Glomerular visceral epithelial cell (primary cell): ENCODE data around the gene SHC4.

ENCODE experiments used
- DNase-seq: peaks from one replicate; pipeline ENCODE4 v3.0.0-alpha.2; 2016; ENCODE audit errors: extremely low spot score

The SHC4 gene

GRCh38 chr15:48968066-48968465, 4.3 kb upstream of the SHC4 start:
- DNase-seq = no peak

- no peak for DNase-seq
Measured at GRCh38 chr15:48967336-48967735, 3.6 kb upstream of the SHC4 start.

DNA sequence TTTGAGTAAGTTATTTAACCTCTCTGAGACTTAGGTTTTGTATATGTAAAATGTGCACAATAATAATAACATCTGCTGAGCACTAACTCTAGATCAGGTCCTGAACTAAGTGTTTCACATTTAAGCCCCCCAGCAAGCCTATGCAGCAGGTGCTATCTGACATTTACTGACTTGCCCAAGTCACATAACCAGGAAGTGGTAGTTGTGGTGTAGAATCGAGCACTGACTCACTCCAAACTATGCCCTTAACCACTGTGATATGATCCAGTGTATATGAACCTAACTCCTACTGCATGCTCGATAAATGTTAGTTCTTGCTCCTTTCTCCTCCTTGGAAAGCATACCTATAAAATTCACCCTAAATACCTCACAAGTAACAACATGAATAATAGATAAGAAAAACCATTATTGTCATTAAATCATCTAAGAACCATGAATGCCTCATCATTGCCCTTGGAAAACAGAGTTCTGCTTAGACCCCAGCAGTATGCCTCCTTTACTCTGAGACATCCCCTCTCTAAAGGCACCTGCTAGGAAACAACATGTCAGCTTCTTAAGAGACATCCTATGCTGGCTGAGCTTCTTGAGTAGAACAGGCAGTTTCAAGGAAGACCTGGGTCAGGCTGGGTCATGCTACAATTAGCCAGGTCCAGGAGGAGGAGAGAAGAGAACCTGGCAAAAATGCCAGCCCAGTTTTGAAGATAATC, 3.0 kb upstream of the SHC4 start:
- peak; percentile 72 for DNase-seq

DNA sequence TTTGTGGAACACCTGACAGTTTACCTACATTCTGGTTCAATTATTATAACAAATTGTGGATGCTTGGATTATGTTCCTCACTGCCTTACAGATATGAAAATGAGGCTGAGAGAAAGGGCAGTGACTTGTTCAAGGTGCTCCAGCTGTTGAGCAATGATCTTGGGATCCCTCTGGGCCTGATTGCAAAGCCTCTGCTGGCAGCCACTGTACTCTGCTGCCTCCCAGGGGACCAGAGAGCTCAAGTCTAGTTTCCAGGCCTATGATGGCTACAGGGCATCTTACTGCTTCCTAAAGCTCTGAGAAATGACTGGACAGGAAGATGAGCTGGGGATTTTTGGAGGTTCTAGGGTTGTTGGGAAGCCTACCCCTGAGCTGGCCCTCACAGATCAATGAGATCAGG, 2.3 kb upstream of the SHC4 start:
- peak; percentile 42 for DNase-seq

DNA sequence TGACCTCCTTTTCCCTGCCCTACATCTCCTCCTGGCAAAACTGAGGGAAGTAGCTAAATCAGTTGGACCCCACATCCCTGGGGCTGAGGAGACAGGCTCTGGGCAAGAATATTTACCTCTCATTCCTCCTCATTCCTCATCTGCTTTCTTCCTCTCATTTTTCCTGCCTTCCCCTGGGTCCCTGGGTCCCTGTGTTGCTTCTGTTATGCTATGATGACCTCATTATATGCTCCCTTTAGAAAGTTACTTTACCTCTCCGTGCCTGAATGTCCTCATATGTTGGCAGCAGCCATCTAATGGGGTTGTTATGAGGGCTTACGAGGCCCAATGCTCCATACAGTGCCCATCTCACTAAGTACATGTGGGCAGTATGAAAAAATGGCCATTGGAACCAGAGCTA, 1.2 kb upstream of the SHC4 start:
- no peak for DNase-seq

DNA sequence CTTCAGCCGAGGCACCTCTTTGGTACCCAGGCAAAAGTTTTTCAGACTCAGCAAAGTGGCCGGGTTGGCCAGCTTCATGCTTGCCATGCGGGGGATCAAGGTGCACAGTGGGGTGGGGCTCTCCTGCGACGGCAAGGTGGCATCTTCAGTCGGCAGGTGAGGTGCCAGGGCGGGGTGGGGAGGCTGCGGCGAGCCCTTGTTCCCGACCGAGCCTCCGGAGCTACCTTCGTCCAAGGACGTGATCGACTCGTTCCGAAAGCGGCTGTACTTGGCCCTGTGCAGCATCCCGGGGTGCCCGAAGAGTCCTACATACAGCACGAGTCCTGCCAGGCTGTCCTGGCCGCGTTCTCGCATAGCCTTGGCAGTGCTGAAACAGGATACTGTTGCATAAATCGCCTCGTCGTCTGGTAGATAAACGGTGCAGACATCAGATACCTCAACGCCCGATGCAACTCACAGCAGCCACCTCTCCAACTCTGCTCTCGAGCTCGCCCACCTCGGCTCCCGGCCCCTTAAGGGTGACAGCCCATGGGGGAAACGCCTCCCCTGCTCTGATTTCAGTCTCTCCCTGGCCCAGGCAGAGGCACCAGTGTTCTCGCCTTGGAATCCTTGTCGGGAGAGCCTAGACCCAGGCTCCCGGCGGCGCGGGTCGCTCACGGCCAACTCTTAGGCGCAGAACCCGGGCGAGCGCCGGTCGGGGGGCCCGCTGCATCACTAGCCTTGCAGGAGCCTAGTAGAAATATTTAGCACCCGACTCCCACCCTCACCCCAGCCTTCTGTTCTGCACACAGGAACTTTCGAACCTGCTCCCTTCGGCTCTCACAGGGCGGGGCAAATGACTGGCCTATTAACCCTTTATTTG, 826 bp downstream of the SHC4 start:
- DNase-seq = peak; percentile 42

DNA sequence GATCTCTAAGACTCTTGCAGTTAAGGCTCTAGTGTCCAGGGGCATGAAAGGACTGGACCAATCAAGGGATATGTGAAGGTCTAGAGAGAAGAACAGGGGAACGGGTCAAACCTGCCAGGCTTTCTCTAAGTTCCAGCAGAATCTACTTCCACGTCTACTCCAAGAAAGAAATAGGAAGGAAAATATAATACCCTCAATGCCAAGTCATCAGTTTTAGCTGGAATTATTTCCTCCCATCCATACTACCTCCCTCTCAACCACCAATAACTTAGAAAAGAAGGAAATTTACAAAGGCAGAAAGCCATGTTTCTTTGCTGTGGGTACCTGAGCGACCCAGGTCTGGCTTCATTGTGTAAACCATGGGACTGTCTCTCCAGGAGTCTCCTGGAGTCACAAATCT, 7.8 kb downstream of the SHC4 start:
- DNase-seq = no peak

DNA sequence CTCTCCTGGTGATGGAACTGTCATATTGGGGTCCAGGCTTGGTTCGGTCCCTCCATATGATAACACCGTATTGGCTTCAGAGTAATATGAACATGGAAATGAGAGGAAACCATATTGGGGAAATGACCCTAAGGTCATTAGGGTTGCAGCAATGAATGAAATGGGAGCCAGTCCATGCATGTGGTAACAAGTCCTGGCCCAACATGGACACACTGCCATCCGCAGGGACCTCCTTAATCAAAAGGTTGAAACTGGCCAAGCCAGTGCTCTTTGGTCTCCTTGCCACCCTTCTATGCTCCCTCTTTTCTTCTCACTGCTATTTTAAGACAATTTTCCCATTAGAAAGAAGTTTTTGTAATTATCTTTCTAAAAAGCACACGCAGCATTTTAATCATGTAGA, 8.3 kb downstream of the SHC4 start:
- DNase-seq = no peak

DNA sequence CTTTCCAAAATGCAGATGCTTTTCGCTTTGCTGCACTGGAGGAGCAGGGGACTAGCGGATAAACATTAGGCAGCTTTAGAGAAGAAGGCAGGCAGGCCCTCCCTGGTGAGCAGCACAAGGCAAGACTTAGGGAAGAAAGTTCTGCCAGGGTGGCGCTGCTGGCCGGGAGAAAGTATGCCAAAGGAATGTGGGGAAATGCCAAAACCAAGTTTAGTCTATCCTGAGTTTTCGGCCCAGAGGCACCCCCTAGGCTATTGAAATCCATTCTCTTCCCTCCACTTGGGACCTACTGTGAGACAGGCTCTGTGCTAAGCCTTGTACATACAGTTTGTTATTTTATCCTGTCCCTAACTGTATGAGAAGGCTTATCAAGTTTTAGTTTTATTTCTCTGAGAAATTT, 9.2 kb downstream of the SHC4 start:
- no peak for DNase-seq

- no peak for DNase-seq
Measured at GRCh38 chr15:48946840-48947187, 16.9 kb downstream of the SHC4 start.

DNA sequence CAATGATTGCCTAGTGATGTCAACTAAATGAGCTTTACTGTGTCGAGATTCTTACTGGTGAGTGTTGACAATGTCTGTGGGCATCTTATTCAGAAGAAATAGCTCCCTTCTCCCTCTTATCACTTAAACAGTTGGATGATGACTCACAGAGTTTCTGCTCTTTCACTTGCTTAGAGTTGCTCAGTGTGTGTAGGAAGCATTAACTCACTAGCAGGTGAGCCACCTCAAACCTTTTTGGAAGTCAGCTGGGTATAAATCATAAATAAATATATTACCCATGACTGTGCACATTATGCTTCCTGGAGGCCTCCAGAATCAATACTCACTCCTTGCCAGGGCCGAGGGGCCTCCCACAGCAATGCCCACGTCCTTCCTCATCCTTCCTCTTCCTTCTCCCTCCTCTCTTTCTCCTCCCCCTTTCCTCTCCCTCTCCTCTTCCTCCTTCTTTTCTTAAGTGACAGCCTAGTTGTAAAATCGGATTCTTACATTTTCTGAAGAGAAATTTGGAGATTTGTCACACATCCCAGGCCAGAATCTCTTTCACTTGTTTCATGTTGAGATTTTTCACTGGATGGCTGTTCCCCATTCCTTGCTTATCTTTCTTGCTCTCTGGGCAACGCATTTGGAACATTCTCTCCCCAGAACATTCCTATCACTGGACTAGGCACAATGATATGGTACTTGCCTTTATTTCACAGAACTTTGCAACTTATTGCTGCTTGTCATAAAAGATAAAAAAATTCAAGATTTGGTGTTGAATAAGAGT, 17.5 kb downstream of the SHC4 start:
- DNase-seq = peak; percentile 78

DNA sequence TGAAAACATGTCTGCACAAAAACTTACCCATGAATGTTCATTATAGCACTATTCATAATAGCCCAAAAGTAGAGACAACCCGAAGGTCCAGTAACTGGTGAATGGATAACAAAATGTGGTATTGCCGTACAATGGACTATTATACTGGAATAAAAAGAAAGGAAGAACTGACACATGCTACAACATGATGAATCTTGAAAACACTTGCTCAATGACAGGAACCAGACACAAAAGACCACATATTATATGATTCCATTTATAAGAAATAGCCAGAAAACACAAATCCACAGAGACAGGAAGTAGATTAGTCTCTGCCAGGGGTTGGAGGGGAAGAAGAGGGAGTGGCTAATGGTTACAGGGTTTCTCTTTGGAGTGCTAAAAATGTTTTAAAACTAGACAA, 18.3 kb downstream of the SHC4 start:
- no peak for DNase-seq

- DNase-seq = no peak
Measured at GRCh38 chr15:48941904-48942303, 21.8 kb downstream of the SHC4 start.

GRCh38 chr15:48940508-48940907, 23.2 kb downstream of the SHC4 start:
- peak; percentile 63 for DNase-seq

GRCh38 chr15:48939648-48940047, 24.1 kb downstream of the SHC4 start:
- peak; percentile 78 for DNase-seq

GRCh38 chr15:48937886-48938285, 25.8 kb downstream of the SHC4 start:
- DNase-seq = no peak

DNA sequence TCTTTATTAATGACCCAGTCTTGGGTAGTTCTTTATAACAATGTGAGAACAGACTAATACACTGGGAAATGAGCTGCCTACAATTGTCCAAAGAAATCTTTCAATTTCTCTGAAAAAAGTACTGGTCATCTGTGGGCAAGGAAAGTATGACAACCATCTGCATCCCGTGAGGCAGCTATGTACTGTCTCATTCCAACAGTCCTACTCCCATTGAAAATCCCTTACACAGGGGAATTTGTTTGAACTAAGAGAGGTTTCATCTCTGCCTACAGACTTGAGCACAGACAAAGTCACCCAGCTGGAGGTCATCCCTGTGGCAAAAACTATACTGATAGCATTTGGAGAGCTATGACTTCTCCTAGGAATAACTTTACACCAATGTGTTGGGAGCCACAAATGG, 27.1 kb downstream of the SHC4 start:
- DNase-seq = no peak

DNA sequence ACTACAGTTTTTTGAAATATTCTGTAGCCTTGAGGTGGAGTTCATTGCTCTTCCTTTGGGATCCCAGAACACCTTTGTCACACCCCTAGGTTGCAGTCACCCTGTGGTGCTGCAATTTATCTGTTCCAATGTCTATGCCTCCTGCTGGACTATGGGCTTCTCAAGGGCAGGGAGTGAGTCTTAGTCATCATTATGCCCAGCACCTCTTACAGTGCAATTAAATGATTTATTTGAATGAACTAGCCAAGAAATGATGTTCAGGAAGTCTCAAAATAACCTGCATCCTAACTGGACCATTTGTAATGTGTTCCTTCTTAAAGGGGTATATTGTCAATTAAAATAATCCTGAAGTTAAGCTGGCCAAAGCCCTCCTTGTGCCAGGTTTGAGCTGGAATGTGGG, 28.5 kb downstream of the SHC4 start:
- DNase-seq = no peak

DNA sequence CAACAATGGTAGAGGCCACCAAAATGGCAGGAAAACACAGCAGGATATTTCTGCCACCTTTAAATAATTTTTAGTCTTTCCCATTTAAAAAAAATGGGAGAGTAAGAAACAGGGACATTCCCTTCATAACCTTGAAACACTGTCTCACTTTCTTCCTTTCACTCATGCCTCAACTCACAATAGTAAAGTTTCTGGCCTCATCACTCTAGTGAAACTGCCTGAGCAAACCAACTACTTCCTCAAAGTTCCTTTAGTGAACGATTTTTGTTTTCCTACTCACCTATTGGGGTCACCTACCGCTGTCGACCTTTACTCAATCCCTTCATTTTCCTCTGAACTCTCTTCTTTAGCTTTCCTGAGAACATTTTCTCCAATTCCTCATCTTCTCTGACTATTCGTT, 33.0 kb downstream of the SHC4 start:
- DNase-seq = no peak

- DNase-seq = no peak
Measured at GRCh38 chr15:48929661-48930060, 34.1 kb downstream of the SHC4 start.

GRCh38 chr15:48928877-48929538, 34.7 kb downstream of the SHC4 start:
- peak; percentile 9 for DNase-seq

DNA sequence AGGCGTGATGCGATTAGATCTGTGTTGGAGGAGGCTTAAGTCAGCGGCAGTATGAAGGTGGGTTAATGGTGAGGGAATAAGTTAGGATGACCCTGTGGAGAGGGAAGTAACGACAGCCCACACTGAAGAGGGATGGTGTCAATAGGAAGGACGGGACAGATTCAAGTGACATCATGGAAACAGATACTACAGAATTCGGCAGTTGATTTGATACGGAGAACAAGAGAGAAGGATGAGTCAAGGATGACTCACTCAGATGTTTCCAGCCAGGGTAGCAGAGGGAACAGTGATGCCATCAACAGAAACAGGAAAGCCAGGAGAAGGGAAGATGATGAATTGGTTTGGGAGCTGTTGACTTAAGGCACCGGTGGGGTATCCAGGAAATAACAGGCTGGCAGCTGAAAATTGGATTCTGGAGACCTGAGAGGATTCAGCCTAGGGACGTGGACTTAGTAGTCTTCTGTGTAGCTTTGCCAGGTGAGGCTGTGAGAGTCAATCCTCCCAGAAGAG, 38.0 kb downstream of the SHC4 start:
- peak; percentile 74 for DNase-seq
